RKO (cell line): ENCODE data around the gene MAPT.
"Not testable (repeated sequence)": the region's sequence is repeated elsewhere in the genome, so short reads cannot be mapped to it uniquely, and the experiment has no call there.

Experiments
- DNase-seq: peaks from one replicate; pipeline ENCODE4 v3.0.0-alpha.2; 2016; ENCODE audit warnings: low spot score

Gene MAPT

DNA sequence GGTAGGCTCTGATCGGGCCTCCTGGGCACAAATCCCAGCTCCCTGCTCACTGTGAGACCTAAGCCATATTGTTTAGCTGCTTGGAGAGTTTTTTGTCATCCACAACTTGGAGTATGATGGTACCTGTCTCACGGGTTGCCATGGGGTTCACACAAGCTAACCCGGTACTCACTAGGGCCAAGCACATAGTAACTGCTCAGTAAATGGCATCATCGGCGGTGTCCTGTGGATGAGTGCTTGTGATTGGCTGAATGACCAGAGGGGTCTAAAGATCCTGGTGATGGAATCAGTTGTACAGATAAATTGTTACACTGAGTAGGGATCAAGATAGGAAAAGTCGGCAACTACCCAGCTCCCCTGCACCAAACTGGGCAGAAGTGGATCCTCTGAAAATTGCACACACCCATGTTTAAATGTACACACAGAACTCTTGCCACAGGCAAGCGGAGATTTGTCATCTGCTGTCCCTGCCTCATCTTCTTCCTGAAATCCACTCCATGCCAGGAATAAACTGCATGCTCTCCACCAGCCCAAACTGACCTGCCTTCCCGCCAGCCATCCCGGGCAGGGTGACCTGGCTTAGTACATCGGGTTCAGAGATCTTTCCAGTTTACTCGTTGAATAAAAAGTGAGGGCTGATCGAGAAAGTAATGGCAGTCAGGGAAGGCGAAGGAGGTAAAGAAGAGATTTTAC is 6.5 kb downstream of the MAPT start:
- DNase-seq, result no peak

DNA sequence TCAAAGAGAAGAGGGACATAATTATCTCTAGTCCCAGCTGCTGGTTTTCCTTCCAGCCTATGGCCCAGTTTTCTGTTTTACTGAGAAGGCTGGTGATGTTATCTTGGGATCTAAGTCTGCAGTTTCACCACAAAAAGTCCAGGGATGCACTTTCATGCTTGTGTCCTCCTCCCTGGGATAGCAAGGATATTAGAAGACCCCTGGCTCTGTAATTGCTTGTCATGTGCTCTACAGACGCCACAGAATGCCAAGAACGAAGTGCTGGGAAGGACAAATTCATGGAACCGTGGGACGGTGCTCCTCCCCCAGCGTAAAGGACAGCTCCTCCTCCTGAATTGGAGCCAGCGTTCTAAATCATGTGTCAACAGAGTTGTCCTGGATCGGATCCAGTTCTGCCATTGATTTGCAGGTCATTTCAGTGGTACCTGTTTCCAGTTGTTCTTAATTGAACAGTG is 8.6 kb downstream of the MAPT start:
- DNase-seq, result no peak

DNA sequence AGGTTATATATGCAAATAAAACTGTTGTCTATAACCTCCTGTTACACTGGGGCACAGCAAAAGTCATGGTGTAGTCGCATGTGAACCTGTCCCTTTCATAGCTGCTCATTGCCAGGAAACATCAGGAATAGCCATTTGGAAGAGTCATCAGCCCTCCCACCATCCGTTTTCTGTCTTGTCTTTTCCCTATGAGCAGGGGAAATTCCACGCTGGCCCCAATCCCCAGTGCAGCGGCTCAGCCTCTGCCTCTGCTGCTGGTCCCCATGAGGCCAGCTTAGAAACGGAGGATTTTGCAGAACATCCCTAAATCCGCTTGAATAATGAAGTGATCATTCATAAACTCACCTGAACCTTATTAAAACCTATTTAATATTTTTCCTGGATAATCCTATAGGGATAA is 10.5 kb downstream of the MAPT start:
- DNase-seq, result no peak

DNA sequence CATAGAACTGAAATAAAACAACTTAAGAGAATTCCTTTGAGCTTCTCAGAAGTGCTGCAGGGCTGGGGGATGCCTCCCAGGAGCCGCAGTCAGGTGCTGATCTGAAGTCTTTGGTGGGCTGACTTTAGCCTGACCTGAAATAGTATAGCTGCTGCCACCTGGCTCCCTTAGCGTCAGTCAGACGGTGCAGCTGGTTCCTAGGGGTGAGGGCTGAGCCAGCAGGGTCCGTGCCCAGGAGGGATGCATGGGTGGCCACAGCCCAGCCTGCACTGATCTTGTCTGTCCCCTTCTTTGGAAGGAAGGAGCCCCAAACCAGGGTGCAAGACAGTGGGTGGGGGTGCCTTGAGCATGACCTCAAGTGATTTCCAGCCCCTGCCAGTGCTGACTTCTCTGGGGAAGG is 11.5 kb downstream of the MAPT start:
- no peak for DNase-seq

DNA sequence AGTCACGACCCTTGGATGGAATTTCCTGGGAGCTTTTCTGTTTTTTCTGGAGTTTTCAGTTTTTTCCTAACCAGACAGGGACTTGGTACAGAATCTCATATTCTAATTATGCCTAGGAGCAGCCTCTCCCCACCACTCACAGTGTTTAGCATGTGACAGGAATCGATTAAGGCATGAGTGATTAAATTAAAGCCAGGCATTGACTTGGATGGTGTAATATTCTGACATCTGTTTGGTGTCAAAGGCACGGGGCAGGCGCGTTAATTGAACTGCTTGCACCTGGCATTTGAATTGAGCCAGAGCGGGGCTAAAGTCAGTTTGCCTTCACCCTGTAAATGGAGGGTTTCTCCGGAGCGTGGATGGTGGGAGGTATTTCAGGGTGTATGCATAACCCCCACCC is 11.9 kb downstream of the MAPT start:
- DNase-seq, result no peak

DNA sequence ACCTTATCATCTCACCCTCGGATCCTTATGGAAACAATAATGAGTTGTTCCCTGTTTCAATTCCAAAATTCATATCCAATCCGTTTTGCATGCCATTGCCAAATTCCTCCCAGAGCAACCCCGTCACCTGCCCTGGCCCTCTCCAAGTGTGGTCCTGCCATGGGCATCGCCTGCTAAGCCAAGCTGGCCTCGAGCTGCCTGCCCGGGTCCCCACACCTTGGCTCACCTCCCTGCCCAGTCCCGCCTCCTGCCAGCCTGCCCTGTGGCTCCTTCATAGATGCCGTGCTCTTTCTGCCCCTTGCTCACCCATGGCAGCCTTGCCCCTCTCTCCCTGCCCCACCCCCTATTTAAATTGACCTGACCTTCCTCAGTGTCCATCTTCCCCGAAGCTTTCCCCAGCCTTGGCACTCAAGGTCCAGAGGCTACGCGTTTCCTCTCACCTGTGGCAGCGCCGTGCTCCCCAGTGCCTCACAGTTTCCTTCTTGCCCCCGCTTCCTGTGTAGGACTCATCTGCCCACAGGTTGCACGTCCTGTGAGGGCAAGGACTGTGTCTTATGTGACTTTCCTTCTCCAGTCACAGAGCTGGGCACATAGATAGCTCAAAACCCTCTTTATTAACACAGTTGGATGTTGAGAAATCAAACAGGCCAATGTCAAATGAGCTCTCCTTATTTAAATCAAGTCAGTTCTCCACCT is 12.7 kb downstream of the MAPT start:
- no peak for DNase-seq

DNA sequence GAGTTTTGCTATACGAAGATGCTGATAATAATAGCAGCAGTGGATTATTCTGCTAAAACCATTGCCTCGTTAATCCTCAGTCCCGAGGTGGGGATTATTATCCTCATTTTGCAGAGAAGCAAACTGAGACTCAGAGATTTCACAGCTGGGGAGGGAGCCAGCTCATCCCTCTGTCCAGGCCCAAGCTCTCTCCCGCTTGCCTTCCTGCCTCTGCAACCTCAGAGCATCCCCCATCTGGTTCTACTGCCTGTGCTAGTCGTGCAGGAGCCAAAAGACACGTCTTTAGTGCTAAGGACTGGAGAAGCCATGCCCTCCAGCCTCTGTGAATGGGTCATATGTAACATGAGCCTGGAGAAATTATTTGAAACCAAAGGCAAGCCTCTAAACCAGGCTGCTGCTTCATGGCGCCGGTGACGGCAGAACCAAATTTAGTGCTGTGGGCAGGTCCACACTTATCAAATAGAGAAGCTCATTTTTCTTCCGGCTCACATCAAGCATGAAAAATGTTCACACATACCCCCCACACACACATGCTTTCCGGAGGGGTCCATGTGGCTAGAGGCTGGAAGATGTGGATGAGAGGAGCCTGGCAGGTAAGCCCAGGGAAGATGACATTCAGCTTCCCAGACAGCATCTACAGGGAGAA is 13.5 kb downstream of the MAPT start:
- no peak for DNase-seq

DNA sequence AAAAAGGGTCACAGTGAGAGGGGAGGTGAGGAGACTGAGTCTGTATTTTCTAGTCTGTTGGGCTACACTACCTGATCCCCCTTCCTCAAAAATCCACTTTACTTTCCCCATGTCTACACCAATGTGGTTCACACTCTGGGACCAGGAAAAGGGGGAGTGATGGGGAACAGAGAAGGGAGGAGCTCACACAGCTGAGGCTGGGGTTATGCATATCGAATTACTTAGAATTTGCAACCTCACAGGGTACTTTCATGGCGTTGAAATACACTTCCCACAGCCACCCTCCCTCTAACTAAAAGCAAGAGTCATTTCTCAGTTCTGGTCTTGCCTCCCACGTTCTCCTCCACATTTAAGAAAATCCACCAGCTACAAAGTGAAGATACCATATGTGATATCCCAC is 14.1 kb downstream of the MAPT start:
- no peak for DNase-seq

DNA sequence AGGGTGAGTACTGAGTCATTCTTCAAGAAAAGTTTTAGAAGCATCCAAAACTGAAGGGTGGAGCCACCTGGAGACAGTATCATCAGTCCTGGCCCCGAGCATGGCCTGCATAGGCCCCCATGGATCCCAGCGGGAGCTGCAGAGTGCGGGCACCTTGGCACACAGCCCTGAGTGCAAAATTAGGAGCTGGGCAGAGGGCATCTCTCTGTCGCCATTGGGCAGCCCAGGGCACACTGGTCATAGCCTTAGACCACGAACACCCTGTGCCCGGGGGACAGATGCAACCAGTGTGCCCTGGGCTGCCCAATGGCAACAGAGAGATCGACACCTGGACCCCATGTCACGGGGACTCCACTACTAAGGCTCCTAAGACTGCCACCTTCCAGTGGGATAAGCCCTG is 14.6 kb downstream of the MAPT start:
- DNase-seq, result no peak

DNA sequence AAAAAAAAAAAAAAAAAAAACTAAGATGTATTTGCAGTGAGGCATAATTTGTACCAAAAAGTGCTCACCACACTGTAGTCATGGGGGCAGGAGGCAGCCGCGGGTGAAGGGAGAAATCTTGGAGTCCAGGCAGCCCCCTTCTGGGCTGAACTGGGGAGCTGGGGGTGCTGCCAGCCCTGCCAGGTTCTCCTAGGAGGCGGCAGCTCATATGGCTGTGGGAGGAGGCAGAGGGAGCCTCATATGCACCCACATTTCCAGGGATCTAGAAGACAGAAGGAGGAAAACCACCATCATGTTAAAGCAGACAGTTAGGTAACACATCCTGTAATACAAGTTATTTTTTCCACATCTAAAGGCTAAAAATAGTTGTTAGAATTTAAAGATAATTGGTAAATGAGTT is 16.3 kb downstream of the MAPT start:
- no peak for DNase-seq

DNA sequence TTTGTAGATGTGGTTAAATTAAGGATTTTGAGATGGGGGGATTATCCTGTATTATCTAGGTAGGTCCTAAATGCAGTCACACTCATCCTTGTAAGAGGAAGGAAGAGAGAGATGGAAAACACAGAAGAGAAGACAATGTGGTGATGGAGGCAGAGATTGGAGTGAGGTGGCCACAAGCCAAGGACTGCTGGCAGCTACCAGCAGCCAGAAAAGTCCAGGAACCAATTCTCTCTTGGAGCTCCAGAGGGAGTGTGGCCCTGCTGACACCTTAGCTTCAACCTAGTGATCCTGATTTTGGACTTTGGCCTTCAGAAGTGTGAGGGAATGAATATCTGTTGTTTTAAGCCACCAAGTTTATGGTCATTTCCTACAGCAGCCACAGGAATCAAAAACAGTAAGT is 18.0 kb downstream of the MAPT start:
- DNase-seq, result no peak

DNA sequence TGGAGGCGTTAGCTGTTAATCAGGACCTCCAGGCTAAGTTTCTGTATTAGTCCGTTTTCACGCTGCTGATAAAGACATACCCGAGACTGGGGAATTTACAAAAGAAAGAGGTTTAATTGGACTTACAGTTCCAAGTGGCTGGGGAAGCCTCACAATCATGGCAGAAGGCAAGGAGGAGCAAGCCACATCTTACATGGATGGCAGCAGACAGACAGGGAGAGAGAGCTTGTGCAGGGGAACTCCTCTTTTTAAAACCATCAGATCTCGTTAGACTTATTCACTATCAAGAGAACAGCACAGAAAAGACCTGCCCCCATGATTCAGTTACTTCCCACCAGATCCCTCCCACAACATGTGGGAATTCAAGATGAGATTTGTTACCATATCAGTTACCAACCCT is 18.7 kb downstream of the MAPT start:
- DNase-seq, result not testable (repeated sequence)

DNA sequence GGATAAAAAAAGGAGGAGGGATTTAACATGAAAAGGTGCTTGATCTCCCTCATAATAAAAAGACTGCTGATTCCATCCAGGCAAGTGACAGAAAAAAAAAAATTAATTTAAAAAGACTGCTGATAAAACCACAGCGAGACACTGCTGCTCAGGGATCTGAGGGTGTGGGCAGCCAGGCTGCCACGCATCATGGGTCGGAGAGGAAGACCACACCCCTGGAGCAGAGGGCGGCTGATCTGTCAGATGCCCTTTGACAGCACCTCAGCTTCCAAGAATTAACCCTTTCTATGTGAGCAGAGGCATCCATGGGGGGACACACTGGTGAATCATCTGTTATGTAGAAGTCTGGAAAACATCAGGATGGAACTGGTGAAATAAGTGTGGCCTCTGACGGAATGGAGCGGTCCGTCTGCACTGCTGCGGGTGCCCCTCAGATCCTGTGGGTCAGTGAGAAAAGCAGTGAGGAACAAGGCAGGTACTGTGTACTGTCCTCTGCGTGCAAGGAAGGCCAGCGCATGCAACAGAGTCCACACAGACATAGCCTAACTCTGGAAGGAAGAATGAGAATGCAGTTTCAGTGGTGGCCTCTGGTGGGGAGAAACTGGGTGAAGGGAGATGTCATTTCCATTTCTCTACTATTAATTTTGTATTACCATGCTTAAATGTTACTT is 19.8 kb downstream of the MAPT start:
- DNase-seq, result no peak

DNA sequence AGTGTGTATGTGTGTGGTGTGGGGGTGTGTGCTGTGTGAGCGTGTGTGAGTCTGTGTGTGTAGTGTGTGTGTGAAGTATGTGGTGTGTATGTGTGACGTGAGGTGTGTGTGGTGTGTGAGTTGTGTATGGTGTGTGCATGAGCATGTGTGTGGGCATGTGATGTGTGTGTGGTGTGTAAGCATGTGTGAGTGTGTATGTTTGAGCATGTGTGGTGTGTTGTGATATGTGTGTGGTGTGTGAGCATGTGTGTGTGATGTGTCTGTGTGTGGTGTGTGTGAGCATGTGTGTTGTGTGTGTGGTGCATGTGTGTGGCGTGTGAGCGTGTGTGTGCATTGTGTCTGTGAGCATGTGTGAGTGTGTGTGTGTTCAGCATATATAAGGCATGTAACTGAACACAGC is 20.9 kb downstream of the MAPT start:
- no peak for DNase-seq

DNA sequence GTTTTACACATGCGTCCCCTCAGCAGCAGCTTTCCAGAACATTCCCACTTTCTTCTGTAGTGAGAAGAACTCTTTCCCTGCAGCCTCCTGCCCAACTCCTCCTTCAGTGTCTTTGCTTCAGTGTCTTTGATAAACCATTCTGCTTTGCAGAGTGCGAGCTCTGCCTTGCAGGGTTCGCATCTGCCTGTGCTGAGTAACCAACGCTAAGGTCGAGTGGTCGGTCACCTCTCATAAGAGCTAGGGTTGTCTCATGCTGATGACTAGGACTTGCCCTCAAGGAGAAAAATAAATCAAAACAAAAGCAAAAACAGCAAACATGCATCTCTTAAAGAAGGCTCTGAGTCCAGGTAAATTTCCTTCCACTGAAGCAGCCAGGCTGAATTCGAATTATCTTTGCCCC is 22.7 kb downstream of the MAPT start:
- DNase-seq, result no peak

DNA sequence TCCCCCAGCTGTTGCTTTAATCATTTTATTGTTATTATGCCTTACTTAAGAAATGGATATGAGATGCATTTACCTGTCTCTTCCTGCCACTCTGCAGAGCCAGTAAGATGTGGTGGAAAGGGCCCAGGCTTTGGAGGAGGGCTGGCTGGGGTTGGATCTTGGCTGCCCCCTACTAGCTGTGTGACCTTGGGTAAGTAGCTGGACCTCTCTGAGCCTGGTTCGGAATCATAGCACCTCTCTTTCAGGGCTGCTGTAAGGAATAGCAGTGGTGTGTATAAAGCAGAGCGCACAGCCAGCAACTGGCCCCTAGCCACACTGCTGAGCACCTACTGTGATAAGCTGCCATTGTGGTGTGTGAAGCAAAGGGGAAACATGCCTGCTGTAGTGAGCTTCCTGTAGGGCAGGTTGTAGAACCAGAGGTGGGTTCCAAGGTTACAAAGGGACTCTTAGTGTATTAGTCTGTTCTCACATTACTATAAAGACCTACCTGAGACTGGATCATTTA is 23.9 kb downstream of the MAPT start:
- DNase-seq, result no peak

DNA sequence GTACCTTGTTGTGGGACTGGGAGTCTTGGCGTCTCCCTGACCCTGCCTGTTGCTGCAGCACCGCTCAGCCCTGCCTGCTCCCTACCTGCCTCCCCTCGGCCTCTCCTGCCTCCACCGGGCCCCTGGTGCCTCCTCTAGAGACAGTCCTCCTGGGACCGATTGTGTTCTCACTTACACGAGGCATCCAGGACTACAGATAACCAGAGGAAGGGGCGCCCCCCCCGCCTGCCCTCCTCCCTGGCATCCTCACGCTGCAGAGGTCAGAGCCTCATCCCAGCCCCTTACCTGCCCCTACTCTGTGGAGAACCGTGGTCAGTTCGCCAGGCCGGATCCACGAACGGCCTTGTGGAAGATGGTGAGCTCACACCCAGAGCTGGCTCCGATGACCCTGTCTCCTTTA is 24.8 kb downstream of the MAPT start:
- no peak for DNase-seq

DNA sequence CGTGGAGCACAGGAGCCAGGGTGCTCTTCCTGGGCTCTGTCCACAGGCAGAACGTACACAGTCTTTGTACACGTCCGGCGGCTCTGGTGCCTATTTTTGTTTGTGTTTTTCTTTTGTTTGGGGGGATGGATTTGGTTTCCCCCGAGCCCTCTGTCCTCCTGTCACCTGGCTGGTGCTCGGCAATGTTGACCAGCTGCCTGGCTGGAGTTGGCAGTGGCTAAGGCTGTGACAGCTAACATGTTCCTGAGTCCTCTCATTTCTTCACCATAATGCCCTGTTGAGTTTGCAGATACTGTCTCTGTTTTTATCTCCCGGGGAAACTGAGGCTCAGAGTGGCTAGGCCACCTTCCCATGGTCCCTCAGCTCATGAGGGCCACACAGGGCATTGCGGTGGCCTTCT is 25.7 kb downstream of the MAPT start:
- no peak for DNase-seq

DNA sequence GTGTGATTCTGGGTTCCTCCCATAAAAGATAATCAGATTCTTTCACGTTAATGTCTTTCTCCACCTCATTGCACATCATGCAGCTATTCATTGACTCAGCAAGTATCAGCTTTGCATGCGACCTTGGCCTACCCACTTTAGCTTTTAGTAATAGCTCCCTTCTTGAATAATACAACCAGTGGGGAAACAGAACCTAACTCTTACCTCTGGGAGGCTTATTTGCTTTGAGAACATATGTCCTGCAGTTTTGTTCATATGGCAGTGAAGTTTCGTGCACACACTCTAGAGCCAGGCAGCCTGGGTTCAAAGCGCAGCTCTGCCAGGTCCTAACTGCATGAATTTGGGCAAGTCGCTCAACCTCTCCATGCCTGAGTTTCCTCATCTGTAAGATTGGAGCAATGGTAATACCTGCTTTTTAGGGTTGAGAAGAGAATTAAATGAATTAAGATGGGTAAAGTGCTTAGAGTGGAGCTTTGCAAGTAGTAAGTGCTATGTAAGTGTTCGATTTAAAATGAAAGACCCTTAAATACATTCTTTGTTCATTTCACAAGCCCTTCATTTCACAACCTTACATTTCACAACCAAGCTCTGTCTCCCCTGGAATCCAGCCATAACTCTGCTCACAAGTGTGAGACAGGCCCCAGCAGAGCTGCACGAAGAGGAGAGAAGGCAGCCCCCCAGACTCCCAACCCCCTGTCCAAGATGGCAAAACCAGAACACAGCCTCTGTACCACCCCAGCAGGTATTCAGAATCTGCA is 29.3 kb downstream of the MAPT start:
- DNase-seq, result no peak

DNA sequence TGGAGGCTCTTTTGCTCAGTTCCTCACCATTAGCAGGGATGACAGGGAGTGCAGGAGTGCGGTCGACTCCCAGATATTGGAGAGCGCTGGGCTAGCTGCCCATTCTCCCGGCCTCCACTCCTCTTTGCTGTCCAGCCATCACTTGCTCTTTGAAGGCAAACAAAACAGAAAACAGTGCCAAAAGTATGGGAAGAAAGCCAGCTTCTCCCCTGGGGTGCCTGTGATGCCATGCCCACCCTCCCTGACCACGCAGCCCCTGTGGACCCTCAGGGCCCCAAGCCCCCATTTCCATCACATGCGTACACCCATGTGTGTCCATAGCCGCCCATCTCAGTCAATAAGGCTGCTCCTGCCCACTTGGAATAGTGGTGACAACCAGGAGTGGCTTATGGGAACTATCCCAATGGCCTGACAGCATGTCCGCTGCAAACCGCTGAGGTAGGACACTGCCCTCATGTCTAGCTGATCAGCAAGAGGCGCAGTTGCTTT is 30.0 kb downstream of the MAPT start:
- no peak for DNase-seq

DNA sequence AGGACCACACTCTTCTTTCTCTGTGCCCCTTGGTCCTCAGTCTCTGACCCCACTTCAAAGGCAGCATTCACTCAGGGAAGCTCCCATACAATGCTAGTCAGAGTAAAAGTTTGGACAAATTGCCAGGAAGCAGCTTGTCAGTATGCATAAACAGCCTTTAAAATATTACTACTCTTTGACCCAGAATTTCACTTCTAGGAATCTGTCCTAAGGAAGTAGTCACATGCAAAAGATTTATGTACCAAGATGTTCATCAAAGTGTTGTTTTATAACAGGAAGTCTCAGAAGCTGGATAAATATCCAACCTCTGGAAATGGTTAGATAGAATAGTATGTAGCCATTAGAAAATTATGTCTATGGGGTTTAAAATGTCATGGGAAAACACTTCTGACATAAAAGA is 31.0 kb downstream of the MAPT start:
- no peak for DNase-seq

DNA sequence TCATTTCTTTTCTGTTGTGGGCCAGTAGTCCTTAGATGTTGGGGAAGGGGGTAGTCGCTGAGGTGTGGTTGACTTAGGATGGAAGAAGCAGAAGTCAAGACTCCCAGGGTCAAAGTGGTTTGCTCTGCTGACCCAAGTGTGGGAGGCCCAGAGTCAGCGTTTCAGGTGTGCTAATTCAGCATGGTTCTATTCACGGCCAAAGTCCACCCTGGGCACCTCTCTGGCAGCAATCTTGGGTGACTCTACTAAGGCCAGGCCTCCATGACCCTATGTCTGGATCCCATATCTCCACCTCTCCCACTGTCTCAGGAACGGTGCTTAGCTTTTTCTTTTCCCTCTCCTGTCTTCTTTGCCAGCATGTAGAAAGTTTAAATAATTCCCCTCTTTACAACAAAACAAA is 32.9 kb downstream of the MAPT start:
- no peak for DNase-seq
